Neutrophil (primary cell): ENCODE results near the gene CLN6.

Experiments used
- H3K27ac ChIP-seq: fragments of 200-600 bp; sonication (generic); 2 replicates; pipeline ENCODE4 v1.5.1; 2016; ENCODE audit warnings: mild to moderate bottlenecking, moderate library complexity
- H3K27me3 ChIP-seq: fragments of 200-600 bp; sonication (generic); 2 replicates; pipeline ENCODE4 v1.6.0; 2016; ENCODE audit warnings: mild to moderate bottlenecking
- H3K36me3 ChIP-seq: fragments of 200-600 bp; sonication (generic); 2 replicates; pipeline ENCODE4 v1.5.1; 2017
- H3K4me1 ChIP-seq, 2 experiments: fragments of 200-600 bp in 1 of 2; sonication (generic) in 1 of 2; 1 replicate in 1 of 2; 2 replicates in 1 of 2; pipeline versions ENCODE4 v1.5.1 to v1.6.1; 2013 to 2016; ENCODE audit warnings: low read depth in 1 of 2, low read length in 1 of 2, mild to moderate bottlenecking in 1 of 2, moderate library complexity in 1 of 2; ENCODE audit not compliant: control insufficient read depth in 1 of 2, insufficient read depth in 1 of 2
- H3K4me3 ChIP-seq, 2 experiments: fragments of 200-600 bp in 1 of 2; sonication (generic) in 1 of 2; 1 replicate in 1 of 2; 2 replicates in 1 of 2; pipeline ENCODE4 v1.5.1; 2013 to 2016; ENCODE audit warnings: low read depth in 1 of 2, low read length in 1 of 2, mild to moderate bottlenecking in 1 of 2, moderate library complexity in 1 of 2
- H3K9me3 ChIP-seq: fragments of 200-600 bp; sonication (generic); 2 replicates; pipeline ENCODE4 v1.5.1; 2016
- TF ChIP-seq, protein P1 (sequence below): fragments of 200-600 bp; sonication (generic); IDR thresholded peaks from 2 replicates; pipeline ENCODE4 v1.5.1; 2016; ENCODE audit warnings: antibody characterized with exemption

CLN6 gene

GRCh38 chr15:68209735-68210408, 19.7 kb downstream of the CLN6 start:
- Histone ChIP-seq H3K4me1 (peaks cover 63 to 67% of the 10 kb centered on the region in 2 experiments), H3K36me3 (no peaks in the 10 kb centered on the region), H3K27me3 (no peaks in the 10 kb centered on the region), H3K9me3 (no peaks in the 10 kb centered on the region), H3K27ac (peak overlapping the region; percentile 94), H3K4me3 (no peak overlapping the region)
- TF ChIP-seq, protein P1, sequence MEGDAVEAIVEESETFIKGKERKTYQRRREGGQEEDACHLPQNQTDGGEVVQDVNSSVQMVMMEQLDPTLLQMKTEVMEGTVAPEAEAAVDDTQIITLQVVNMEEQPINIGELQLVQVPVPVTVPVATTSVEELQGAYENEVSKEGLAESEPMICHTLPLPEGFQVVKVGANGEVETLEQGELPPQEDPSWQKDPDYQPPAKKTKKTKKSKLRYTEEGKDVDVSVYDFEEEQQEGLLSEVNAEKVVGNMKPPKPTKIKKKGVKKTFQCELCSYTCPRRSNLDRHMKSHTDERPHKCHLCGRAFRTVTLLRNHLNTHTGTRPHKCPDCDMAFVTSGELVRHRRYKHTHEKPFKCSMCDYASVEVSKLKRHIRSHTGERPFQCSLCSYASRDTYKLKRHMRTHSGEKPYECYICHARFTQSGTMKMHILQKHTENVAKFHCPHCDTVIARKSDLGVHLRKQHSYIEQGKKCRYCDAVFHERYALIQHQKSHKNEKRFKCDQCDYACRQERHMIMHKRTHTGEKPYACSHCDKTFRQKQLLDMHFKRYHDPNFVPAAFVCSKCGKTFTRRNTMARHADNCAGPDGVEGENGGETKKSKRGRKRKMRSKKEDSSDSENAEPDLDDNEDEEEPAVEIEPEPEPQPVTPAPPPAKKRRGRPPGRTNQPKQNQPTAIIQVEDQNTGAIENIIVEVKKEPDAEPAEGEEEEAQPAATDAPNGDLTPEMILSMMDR: no peak

DNA sequence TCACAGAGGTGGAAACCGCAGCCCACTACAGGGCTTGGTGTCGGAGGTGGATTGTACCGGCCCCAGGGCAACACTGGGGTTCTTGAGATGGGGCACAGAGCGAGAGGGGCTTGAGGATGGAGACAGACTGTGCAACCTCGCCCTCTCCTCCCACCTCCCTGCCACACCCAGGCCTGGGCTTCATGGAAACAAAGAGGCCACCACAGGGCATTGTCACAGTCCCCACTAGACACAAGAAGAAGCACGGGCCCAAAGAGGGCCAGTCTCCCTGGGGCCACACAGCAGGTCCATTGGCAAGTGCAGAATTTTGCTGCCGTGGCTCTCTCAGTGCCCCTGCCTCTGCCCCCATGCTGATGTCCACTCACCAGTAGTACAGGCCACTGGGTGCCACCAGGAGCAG, 20.3 kb downstream of the CLN6 start:
- H3K27me3 ChIP-seq: no peaks in the 10 kb centered on the region
- TF ChIP-seq, protein P1: no peak
- H3K36me3 ChIP-seq: no peaks in the 10 kb centered on the region
- H3K27ac ChIP-seq: peak overlapping the region; percentile 94
- no peak overlapping the region for H3K4me3 ChIP-seq
- H3K4me1 ChIP-seq: peaks cover 64 to 67% of the 10 kb centered on the region in 2 experiments
- H3K9me3 ChIP-seq: no peaks in the 10 kb centered on the region

DNA sequence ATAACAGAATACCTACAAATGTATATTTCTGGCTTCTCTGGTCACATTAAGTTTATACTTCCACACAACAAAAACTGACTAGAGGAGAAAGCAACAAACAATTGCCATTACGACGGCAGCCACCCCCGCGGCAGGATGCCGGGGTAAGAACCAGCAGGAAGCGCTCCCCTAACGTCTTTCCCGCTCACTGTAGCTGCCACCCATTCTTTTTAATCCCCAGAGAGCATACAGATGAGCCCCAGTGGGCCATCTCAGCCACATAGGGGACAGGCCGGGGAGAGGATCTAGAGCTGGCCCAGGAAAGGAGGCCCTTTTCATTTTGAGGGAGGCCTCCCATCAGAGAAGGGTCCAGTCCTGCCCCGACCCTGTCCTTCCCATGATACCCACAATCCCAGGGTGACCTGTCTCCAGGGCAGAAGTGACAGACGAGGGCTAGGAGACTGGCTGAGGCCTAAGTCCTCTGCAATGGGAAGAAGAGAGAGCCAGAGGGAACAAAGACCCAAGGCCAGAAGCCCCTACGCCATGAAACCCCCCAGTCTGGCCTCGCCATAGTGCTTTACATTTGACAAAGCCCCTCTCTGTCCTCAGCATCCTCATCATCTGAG, 20.8 kb downstream of the CLN6 start:
- no peaks in the 10 kb centered on the region for H3K36me3 ChIP-seq

DNA sequence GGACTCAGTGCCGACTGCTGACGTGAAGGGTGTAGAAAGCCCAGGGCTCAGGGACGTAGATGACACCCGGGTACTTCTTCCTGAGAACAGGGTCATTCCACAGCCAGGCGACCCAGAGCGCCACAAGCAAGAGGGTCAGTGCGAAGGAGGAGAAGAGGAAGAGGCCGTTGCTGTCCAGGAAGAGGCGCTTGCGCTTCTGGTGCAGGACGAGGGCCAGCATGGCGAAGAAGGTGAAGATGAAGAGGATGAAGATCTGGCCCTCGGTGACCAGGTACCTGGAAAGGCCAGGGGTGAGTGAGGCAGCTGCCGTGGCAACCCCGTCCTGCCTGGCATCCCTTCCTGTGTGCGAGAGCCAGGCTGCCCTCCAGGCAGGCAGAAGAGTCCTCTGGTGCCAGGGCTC, 21.4 kb downstream of the CLN6 start:
- Histone ChIP-seq H3K4me1 (peaks cover 74 to 78% of the 10 kb centered on the region in 2 experiments), H3K4me3 (no peak overlapping the region), H3K9me3 (no peaks in the 10 kb centered on the region), H3K36me3 (no peaks in the 10 kb centered on the region), H3K27ac (peak overlapping the region; percentile 94), H3K27me3 (no peaks in the 10 kb centered on the region)
- TF ChIP-seq, protein P1: no peak

More for the DNA sequence above, 20.8 kb downstream of the CLN6 start:
- H3K9me3 ChIP-seq: no peaks in the 10 kb centered on the region
- no peak overlapping the region for H3K4me3 ChIP-seq
- TF ChIP-seq, protein P1: no peak
- H3K27ac ChIP-seq: peak overlapping the region; percentile 94
- H3K4me1 ChIP-seq: peaks cover 70 to 73% of the 10 kb centered on the region in 2 experiments
- no peaks in the 10 kb centered on the region for H3K27me3 ChIP-seq

DNA sequence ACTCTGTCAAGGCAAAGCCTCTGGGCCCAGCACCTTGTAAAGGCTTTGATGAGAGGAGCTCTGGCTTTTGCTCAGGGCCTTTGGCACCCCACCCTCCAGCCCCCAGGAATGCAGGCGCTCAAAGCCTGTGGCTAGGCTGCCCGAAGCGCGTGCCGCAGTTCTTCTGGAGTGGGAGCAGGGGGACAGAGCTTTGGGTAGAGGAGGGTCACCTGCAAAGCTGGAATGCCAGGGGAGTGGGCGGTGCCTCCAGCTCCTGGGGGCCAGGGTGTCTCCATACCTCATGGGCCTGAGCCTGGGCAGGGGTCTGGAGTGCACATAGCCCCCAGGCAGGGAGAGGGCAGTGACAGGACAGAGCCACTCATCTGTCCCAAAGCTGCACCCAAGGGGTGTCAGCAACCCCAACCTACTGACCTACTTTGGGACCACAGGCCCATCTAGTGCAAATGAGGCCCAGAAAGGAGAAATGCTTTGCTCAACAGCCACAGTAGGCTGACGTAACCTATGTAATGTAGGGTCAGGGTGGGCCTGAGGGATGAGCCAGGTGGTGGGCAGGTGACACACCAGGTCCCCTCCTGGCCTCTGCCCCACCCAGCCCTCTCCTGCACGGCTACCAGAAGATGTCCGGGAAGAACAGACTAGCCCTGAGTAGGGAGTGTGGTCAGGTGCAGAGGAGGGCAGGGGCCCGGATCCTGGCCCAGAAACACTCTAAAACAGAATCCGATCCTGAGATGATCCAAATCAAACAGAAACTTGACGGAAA, 22.2 kb downstream of the CLN6 start:
- H3K4me1 ChIP-seq: peaks cover 74 to 78% of the 10 kb centered on the region in 2 experiments

More for the DNA sequence above, 22.2 kb downstream of the CLN6 start:
- Histone ChIP-seq H3K27ac (peak overlapping the region; percentile 94), H3K4me3 (no peak overlapping the region), H3K27me3 (no peaks in the 10 kb centered on the region), H3K36me3 (no peaks in the 10 kb centered on the region), H3K9me3 (no peaks in the 10 kb centered on the region)
- TF ChIP-seq, protein P1: no peak
